Neural cell (in vitro differentiated cells): ENCODE results near the gene NOPCHAP1. TPM values are rescaled to one million over a fixed set of nuclear protein-coding genes. Genes with fewer than 3 reads are reported as not detected.

Experiments
- H2AFZ ChIP-seq: fragments of 200-600, 300-800 bp; sonication (generic), shearing (Covaris generic); 2 replicates; pipeline ENCODE4 v1.6.0; 2014; ENCODE audit warnings: low read depth, mild to moderate bottlenecking, antibody characterized with exemption, low read length, moderate library complexity
- H3F3A ChIP-seq: fragments of 200-600 bp; shearing (Covaris generic); 2 replicates; pipeline ENCODE4 v1.6.1; 2016; ENCODE audit warnings: mild to moderate bottlenecking, moderate library complexity, mixed read lengths, antibody characterized with exemption, low read length; ENCODE audit not compliant: insufficient read depth, poor library complexity, severe bottlenecking
- H3K27ac ChIP-seq: fragments of 200-600, 300-800 bp; sonication (generic), shearing (Covaris generic); 2 replicates; pipeline ENCODE4 v1.5.1; 2014; ENCODE audit warnings: mild to moderate bottlenecking, low read length, moderate library complexity
- H3K27me3 ChIP-seq: fragments of 300-800, 200-600 bp; sonication (generic), shearing (Covaris generic); 2 replicates; pipeline ENCODE4 v1.6.0; 2014; ENCODE audit warnings: mild to moderate bottlenecking, low read depth, low read length, moderate library complexity; ENCODE audit not compliant: insufficient read depth
- H3K36me3 ChIP-seq: fragments of 300-800, 200-600 bp; sonication (generic), shearing (Covaris generic); 2 replicates; pipeline ENCODE4 v1.5.1; 2014; ENCODE audit warnings: mild to moderate bottlenecking, antibody characterized with exemption, low read length, moderate library complexity; ENCODE audit not compliant: insufficient read depth
- H3K4me2 ChIP-seq: fragments of 300-800, 200-600 bp; sonication (generic), shearing (Covaris generic); 2 replicates; pipeline ENCODE4 v1.6.0; 2014; ENCODE audit warnings: mild to moderate bottlenecking, low read length
- H3K4me3 ChIP-seq: fragments of 300-800, 200-600 bp; sonication (generic), shearing (Covaris generic); 2 replicates; pipeline ENCODE4 v1.5.1; 2014; ENCODE audit warnings: mild to moderate bottlenecking, low read length, moderate library complexity
- H3K79me2 ChIP-seq: fragments of 200-600 bp; shearing (Covaris generic); replicated peaks from 2 replicates; pipeline ENCODE4 v1.6.0; 2014; ENCODE audit warnings: mild to moderate bottlenecking, low read length, moderate library complexity; ENCODE audit not compliant: insufficient read depth
- H3K9ac ChIP-seq: fragments of 300-800, 200-600 bp; sonication (generic), shearing (Covaris generic); 2 replicates; pipeline ENCODE4 v1.6.1; 2016; ENCODE audit warnings: mild to moderate bottlenecking, low read length, mixed read lengths
- H3K9me2 ChIP-seq: fragments of 200-600 bp; shearing (Covaris generic); 2 replicates; pipeline ENCODE4 v1.6.1; 2016; ENCODE audit warnings: mild to moderate bottlenecking, low read length, mixed read lengths; ENCODE audit not compliant: insufficient read depth
- H3K9me3 ChIP-seq: fragments of 200-600, 300-800 bp; sonication (generic), shearing (Covaris generic); 2 replicates; pipeline ENCODE4 v1.6.1; 2016; ENCODE audit warnings: mild to moderate bottlenecking, mixed run types, low read length, moderate library complexity, mixed read lengths
- H4K20me1 ChIP-seq: fragments of 200-600 bp; shearing (Covaris generic); 2 replicates; pipeline ENCODE4 v1.6.1; 2016; ENCODE audit warnings: mild to moderate bottlenecking, mixed run types; ENCODE audit not compliant: insufficient read depth
- EP300 ChIP-seq: fragments of 450-650 bp; conservative IDR thresholded peaks from 2 replicates; pipeline ENCODE4 v1.6.1; 2014; ENCODE audit warnings: antibody characterized with exemption, mild to moderate bottlenecking, moderate library complexity; ENCODE audit not compliant: poor library complexity, severe bottlenecking
- EZH2 ChIP-seq: fragments of 200-600, 300-800 bp; shearing (Covaris generic), sonication (generic); IDR thresholded peaks from 2 replicates; pipeline ENCODE4 v1.6.1; 2014; ENCODE audit warnings: antibody characterized with exemption, low read length, borderline replicate concordance, mild to moderate bottlenecking; ENCODE audit not compliant: insufficient read depth, poor library complexity, severe bottlenecking
- MXI1 ChIP-seq: fragments of 450-650 bp; conservative IDR thresholded peaks from 2 replicates; pipeline ENCODE4 v1.6.1; 2014; ENCODE audit warnings: antibody characterized with exemption, mild to moderate bottlenecking; ENCODE audit not compliant: poor library complexity, severe bottlenecking
- POLR2AphosphoS5 ChIP-seq: IDR thresholded peaks from 2 replicates; pipeline ENCODE4 v1.6.1; 2012
- RAD21 ChIP-seq: fragments of 450-650 bp; conservative IDR thresholded peaks from 2 replicates; pipeline ENCODE4 v1.6.1; 2014; ENCODE audit warnings: antibody characterized with exemption, mild to moderate bottlenecking, moderate library complexity
- SMC3 ChIP-seq: fragments of 450-650 bp; conservative IDR thresholded peaks from 2 replicates; pipeline ENCODE4 v1.6.1; 2014; ENCODE audit warnings: antibody characterized with exemption, mild to moderate bottlenecking, moderate library complexity; ENCODE audit not compliant: poor library complexity
- TAF1 ChIP-seq: IDR thresholded peaks from 2 replicates; pipeline ENCODE4 v1.6.1; 2012; ENCODE audit warnings: low read depth
- polyA plus RNA-seq: library from polyadenylated mRNA; depleted of rRNA; stranded (reverse); fragments of >200 nt; gene quantifications from 2 replicates; pipeline ENCODE4 v1.2.3, GENCODE V29; 2014
- TF ChIP-seq, protein P1 (sequence below): fragments of 450-650 bp; IDR thresholded peaks from 2 replicates; pipeline ENCODE4 v1.5.1; 2014; ENCODE audit warnings: antibody characterized with exemption, mild to moderate bottlenecking, moderate library complexity; ENCODE audit not compliant: poor library complexity, severe bottlenecking
- TF ChIP-seq, protein P2 (sequence below): IDR thresholded peaks from 2 replicates; pipeline ENCODE4 v1.6.1; 2012; ENCODE audit warnings: borderline replicate concordance

NOPCHAP1 gene
- polyA plus RNA-seq, 1 donor from 2014 or later = 12.0 TPM

DNA sequence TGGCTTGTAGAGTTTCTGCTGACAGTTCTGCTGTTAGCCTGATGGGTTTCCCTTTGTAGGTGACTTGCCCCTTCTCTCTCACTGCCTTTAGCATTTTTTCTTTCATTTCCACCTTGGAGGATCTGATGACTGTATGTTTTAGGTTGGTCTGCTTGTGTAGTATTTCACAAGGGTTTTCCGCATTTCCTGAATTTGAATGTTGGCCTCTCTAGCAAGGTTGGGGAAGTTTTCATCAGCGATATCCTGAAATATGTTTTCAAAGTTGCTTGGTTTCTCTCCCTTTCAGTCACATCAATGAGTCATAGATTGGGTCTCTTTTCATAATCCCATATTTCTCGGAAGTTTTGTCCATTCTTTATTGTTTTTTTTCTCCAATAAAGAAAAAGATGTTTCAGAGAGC lies 11.4 kb downstream of the NOPCHAP1 start:
- Histone ChIP-seq H3K4me3 (no peak overlapping the region), H2AFZ (no peak overlapping the region), H3K27ac (no peak overlapping the region), H3K9me3 (no peaks in the 10 kb centered on the region), H4K20me1 (no peaks in the 10 kb centered on the region), H3K9ac (no peak overlapping the region), H3K27me3 (no peaks in the 10 kb centered on the region), H3K9me2 (no peaks in the 10 kb centered on the region), H3K79me2 (no peaks in the 10 kb centered on the region), H3K36me3 (peaks cover 8% of the 10 kb centered on the region), H3F3A (no peaks in the 10 kb centered on the region), H3K4me2 (no peak overlapping the region)
- TF ChIP-seq EP300 (no peak), TAF1 (no peak), SMC3 (no peak), RAD21 (no peak), POLR2AphosphoS5 (no peak), MXI1 (no peak), EZH2 (no peak)
- TF ChIP-seq, protein P1, sequence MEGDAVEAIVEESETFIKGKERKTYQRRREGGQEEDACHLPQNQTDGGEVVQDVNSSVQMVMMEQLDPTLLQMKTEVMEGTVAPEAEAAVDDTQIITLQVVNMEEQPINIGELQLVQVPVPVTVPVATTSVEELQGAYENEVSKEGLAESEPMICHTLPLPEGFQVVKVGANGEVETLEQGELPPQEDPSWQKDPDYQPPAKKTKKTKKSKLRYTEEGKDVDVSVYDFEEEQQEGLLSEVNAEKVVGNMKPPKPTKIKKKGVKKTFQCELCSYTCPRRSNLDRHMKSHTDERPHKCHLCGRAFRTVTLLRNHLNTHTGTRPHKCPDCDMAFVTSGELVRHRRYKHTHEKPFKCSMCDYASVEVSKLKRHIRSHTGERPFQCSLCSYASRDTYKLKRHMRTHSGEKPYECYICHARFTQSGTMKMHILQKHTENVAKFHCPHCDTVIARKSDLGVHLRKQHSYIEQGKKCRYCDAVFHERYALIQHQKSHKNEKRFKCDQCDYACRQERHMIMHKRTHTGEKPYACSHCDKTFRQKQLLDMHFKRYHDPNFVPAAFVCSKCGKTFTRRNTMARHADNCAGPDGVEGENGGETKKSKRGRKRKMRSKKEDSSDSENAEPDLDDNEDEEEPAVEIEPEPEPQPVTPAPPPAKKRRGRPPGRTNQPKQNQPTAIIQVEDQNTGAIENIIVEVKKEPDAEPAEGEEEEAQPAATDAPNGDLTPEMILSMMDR = no peak
- TF ChIP-seq, protein P2, sequence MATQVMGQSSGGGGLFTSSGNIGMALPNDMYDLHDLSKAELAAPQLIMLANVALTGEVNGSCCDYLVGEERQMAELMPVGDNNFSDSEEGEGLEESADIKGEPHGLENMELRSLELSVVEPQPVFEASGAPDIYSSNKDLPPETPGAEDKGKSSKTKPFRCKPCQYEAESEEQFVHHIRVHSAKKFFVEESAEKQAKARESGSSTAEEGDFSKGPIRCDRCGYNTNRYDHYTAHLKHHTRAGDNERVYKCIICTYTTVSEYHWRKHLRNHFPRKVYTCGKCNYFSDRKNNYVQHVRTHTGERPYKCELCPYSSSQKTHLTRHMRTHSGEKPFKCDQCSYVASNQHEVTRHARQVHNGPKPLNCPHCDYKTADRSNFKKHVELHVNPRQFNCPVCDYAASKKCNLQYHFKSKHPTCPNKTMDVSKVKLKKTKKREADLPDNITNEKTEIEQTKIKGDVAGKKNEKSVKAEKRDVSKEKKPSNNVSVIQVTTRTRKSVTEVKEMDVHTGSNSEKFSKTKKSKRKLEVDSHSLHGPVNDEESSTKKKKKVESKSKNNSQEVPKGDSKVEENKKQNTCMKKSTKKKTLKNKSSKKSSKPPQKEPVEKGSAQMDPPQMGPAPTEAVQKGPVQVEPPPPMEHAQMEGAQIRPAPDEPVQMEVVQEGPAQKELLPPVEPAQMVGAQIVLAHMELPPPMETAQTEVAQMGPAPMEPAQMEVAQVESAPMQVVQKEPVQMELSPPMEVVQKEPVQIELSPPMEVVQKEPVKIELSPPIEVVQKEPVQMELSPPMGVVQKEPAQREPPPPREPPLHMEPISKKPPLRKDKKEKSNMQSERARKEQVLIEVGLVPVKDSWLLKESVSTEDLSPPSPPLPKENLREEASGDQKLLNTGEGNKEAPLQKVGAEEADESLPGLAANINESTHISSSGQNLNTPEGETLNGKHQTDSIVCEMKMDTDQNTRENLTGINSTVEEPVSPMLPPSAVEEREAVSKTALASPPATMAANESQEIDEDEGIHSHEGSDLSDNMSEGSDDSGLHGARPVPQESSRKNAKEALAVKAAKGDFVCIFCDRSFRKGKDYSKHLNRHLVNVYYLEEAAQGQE = no peak

DNA sequence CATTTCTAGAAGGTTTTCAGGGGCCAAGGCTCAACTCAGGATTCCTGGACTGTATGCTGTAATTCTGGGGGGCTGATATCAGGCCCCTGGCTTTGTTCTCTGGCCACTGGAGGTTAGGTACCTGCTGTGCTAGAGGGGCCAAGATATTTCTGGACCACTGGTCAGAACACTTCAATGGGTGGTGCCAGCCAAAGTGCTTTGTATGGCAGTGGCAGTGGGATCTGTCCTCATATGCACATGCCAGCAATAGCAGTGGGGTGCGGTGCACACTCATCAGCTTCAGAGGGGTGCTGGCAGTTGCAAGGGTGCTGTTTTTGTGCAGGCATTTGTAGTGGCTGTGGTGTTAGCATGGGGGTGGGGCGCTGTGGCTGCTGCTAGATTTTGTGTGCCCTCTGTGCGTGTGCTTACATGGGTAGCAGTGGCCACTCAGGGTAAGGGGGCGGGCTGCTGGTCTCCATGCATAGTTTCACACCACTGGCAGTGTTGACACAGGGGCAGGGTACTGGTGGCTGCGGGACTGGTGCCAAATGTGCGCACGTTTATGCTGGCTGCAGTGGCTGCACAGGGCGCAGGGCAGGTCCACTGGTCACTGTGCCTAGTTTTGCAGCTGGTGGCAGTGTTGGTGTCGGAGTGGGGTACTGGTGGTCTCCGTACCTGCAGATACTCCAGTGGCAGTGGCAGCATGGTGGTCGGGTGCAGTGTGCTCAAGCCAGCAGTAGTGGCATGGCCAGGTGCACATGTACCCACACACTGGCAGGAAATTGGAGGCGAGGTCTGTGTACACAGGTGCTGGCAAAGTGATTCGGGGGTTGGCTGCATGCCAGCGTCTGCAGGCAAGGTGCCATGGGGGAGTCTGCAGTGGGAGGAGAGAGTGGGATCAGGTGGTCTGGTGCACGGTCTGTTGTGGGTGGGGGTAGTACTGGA lies 12.6 kb downstream of the NOPCHAP1 start:
- TF ChIP-seq, protein P2 = no peak
- TF ChIP-seq TAF1 = no peak
- TF ChIP-seq, protein P1 = no peak
- TF ChIP-seq MXI1 = no peak
- TF ChIP-seq EZH2 = no peak
- TF ChIP-seq RAD21 = no peak
- H3F3A ChIP-seq = no peaks in the 10 kb centered on the region
- no peak overlapping the region for H3K4me3 ChIP-seq
- no peaks in the 10 kb centered on the region for H3K9me2 ChIP-seq
- H4K20me1 ChIP-seq = no peaks in the 10 kb centered on the region
- no peaks in the 10 kb centered on the region for H3K9me3 ChIP-seq
- H3K27me3 ChIP-seq = no peaks in the 10 kb centered on the region
- no peak overlapping the region for H3K9ac ChIP-seq
- H3K79me2 ChIP-seq = no peaks in the 10 kb centered on the region
- H3K4me2 ChIP-seq = no peak overlapping the region
- no peak overlapping the region for H3K27ac ChIP-seq
- H2AFZ ChIP-seq = no peak overlapping the region
- peaks cover 8% of the 10 kb centered on the region for H3K36me3 ChIP-seq
